ENCODE measurements around the gene ZNF165.
A peak's percentile ranks its signal among the peaks of the same experiment; 100 is the strongest.
"Not testable (repeated sequence)": the region's sequence is repeated elsewhere in the genome, so short reads cannot be mapped to it uniquely, and the experiment has no call there.

The ZNF165 gene

DNA sequence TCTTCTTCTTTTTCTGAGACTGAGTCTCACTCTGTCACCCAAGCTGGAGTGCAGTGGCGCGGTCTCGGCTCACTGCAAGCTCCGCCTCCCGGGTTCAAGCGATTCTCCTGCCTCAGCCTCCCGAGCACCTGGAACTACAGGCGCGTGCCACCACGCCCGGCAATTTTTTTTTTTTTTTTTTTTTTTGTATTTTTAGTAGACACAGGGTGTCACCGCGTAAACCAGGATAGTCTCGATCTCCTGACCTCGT lies at the start of gene ZNF165:
ZNF165 (plus strand) TSS at position 188 of the 250 bp plus-strand sequence. CDS start 4,913 bp downstream, outside the sequence.
- peak within 1 kb of the TSS; percentile 71 for H3K4me3 ChIP-seq (ENCODE audit: low read length)

- TF ChIP-seq ZNF274 (IDR thresholded peaks at IDR 0.05; ENCODE audit: low read depth, low read length), result no peak
- H3K4me3 ChIP-seq (ENCODE audit: low read length), result no peak overlapping the region
These were observed 26.8 kb upstream of the ZNF165 start for GRCh38 chr6:28053584-28053983.

DNA sequence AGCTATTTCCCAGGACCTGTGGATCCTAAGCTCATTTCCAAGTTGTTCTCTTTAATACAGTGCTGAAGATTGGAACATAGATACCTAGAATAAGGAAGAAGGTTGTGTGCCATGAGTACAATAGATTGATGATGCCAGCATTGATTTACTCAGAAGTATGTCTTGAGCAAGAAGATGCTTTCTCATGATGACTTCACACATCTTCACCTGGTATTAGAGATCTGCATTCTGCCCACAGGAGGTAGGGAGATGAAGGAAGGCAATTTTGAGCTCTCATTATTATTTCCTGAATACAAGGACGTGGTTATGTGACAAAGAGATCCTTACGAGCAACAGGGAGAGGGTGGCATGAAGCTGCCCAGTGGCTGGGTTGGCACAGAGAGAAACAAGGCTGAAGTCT lies 20.0 kb upstream of the ZNF165 start:
- no peak for TF ChIP-seq ZNF274 (IDR thresholded peaks at IDR 0.05; ENCODE audit: low read depth, low read length)
- no peak overlapping the region for H3K4me3 ChIP-seq (ENCODE audit: low read length)

DNA sequence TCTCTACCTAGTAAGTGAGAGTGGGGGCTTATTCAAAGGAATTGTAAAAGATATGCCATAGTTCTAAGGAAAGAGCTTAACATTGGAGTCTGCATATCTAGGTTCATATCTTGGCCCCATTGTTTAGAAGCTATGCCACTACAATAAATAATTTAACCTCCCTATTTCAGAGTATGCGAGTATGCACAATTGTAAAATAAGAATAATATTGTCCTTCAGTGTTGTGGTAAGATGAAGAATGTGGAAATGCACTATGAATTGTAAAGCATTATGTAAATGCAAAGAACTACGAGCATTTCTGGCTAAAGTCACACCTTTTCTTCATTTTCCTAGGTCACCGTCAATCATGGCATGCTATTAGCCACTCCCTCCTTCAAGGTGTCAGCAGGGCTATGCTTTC lies 16.1 kb upstream of the ZNF165 start:
- H3K4me3 ChIP-seq (ENCODE audit: low read length), result no peak overlapping the region
- no peak for TF ChIP-seq ZNF274 (IDR thresholded peaks at IDR 0.05; ENCODE audit: low read depth, low read length)

DNA sequence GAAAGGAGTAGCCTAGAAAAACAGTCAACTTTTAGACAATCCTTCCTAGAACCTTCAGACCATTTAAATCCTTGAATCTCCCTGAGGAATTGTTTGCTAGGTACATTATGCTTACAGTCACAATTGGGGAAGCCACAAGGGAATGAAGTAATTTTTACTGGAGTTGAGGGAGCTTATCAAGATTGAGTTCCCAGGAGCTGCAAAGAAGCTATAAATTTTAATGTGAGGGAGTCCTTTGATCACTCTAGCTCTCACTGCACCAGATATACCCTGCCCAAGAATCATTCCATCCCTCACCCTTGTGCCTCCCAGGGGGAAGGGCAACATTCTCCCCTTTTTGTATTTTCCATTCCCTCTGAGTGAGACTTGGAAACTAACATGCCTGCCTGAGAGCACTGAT lies 12.3 kb upstream of the ZNF165 start:
- H3K4me3 ChIP-seq (ENCODE audit: low read length), result no peak overlapping the region
- TF ChIP-seq ZNF274 (IDR thresholded peaks at IDR 0.05; ENCODE audit: low read depth, low read length), result no peak

DNA sequence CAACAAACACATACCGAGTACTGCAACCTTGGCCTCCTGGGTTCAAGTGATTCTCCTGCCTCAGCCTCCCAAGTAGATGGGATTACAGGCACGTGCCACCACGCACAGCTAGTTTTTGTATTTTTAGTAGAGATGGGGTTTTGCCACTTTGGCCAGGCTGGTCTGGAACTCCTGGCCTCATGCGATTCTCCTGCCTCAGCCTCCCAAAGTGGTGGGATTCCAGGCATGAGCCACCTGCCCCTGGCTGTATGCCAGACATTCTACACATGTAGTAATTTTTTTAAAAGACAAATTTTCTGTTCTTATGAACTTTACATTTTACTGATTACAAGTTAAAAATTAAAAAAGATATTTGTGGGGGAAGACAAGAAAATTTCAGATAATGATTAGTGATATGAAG lies 9.4 kb upstream of the ZNF165 start:
- not testable (repeated sequence) for H3K4me3 ChIP-seq (ENCODE audit: low read length)

GRCh38 chr6:28078050-28078449 lies 2.3 kb upstream of the ZNF165 start:
- H3K4me3 ChIP-seq (ENCODE audit: low read length), result no peak overlapping the region
- TF ChIP-seq ZNF274 (IDR thresholded peaks at IDR 0.05; ENCODE audit: low read depth, low read length), result no peak

DNA sequence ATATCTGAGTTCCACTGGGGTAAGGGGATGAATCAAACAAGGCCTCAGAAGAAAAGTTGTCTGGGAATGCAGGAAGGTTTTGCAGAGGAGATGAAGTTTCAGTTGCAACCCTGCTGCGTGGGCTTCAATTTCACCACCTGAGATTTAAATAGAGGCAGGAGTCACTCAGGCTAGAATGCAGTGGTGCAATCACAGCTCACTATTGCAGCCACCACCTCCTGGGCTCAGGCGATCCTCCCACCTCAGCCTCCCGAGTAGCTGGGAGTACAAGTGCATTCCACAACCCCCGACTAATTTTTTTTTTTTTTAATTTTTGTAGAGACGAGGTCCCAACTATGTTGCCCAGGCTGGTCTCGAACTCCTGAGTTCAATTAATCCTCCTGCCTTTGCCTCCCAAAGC lies 1.5 kb upstream of the ZNF165 start:
- no peak overlapping the region for H3K4me3 ChIP-seq (ENCODE audit: low read length)
- TF ChIP-seq ZNF274 (IDR thresholded peaks at IDR 0.05; ENCODE audit: low read depth, low read length), result no peak

DNA sequence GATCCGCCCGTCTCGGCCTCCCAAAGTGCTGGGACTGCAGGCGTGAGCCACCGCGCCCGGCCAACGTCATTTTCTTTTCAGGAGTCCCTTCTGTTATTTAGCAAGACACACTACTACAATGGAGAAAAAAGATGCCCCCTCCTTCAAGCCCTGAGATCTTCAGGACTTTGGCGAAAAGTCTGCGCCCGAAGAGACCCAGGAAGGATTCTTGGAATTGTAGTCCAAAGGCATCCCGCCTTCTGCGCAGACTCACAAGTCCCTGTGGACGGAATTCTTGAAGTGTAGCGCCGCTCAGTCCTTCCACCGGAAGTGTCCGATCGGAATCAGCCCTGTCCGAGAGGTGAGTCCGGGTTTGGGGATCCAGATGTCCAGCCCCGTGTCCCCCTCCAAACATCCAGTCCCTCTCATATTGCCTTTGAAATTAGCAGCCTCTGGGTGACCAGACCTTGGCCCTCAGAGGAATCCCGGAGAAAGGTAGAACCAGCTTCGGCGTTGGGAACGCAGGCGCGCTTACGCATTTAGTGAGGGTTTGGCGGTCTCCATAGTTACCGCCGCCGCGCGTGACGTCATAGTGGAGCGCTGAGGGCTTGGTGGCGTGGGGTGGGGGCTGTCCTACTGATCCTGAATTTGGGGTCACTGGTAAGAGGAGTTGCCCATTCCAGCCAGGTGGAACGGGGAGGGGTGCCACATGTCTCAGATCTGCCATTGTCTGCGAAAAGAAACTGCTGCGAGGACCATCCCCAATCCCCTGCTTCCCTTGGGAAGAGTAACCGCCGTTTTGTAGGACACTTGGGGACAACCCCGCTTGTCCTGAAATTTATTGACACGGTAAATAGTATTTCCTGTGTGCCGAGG lies 490 bp downstream of the ZNF165 start:
- H3K4me3 ChIP-seq (ENCODE audit: low read length), result peak overlapping the region; percentile 71
- no peak for TF ChIP-seq ZNF274 (IDR thresholded peaks at IDR 0.05; ENCODE audit: low read depth, low read length)

DNA sequence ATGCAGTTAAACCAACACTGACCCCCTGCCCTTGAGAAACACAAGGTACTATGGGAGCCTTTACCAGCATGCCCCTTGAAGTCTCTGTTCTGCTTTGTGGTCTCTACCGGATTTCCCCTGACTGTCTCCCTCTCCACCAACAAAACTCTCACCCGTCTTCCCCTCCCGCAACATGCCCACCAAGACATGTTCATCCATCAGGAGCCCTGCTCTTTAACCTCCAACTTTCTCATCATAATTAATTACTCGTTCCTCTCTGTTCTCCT lies 1.1 kb downstream of the ZNF165 start:
- H3K4me3 ChIP-seq (ENCODE audit: low read length), result peak overlapping the region; percentile 71
- no peak for TF ChIP-seq ZNF274 (IDR thresholded peaks at IDR 0.05; ENCODE audit: low read depth, low read length)

GRCh38 chr6:28082939-28083338 lies 2.6 kb downstream of the ZNF165 start:
- no peak for TF ChIP-seq ZNF274 (IDR thresholded peaks at IDR 0.05; ENCODE audit: low read depth, low read length)
- no peak overlapping the region for H3K4me3 ChIP-seq (ENCODE audit: low read length)

GRCh38 chr6:28089054-28089453 lies 8.7 kb downstream of the ZNF165 start:
- no peak for TF ChIP-seq ZNF274 (IDR thresholded peaks at IDR 0.05; ENCODE audit: low read depth, low read length)
- no peak overlapping the region for H3K4me3 ChIP-seq (ENCODE audit: low read length)

GRCh38 chr6:28090917-28091586 lies 10.7 kb downstream of the ZNF165 start:
- TF ChIP-seq ZNF274 (IDR thresholded peaks at IDR 0.05; ENCODE audit: low read depth, low read length), result no peak

GRCh38 chr6:28102222-28102621 lies 21.9 kb downstream of the ZNF165 start:
- H3K4me3 ChIP-seq (ENCODE audit: low read length), result not testable (repeated sequence)

More at GRCh38 chr6:28090917-28091586, 10.7 kb downstream of the ZNF165 start:
- no peak overlapping the region for H3K4me3 ChIP-seq (ENCODE audit: low read length)

DNA sequence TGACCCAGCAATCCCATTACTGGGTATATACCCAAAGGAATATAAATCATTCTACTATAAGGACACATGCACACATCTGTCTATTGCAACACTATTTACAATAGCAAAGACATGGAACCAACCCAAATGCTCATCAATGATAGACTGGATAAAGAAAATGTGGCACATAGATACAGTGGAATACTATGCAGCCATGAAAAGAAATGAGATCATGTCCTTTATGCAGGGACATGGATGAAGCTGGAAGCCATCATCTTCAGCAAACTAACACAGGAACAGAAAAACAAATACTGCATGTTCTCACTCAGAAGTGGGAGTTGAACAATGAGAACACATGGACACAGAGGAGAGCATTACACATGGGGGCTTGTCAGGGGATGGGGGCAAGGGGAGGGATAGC lies 22.3 kb downstream of the ZNF165 start:
- H3K4me3 ChIP-seq (ENCODE audit: low read length), result not testable (repeated sequence)

All from GM08714 (cell line).